DOHH2 (cell line): Measurements from ENCODE around the gene NRDE2.

Experiments used
- H3F3A ChIP-seq: fragments of 200-600 bp; sonication (generic), shearing (Covaris generic); 2 replicates; pipeline ENCODE4 v1.6.0; 2016; ENCODE audit warnings: antibody characterized with exemption, mild to moderate bottlenecking; ENCODE audit not compliant: control insufficient read depth, insufficient read depth
- H3K27ac ChIP-seq: fragments of 200-600 bp; sonication (generic); 2 replicates; pipeline ENCODE4 v1.5.1; 2014; ENCODE audit warnings: low read depth, mild to moderate bottlenecking, low read length, moderate library complexity
- H3K27me3 ChIP-seq: fragments of 200-600 bp; sonication (generic); 2 replicates; pipeline ENCODE4 v1.6.1; 2014; ENCODE audit warnings: mild to moderate bottlenecking, low read length, mixed read lengths; ENCODE audit not compliant: control insufficient read depth
- H3K36me3 ChIP-seq: fragments of 200-600 bp; sonication (generic); 2 replicates; pipeline ENCODE4 v1.6.1; 2014; ENCODE audit warnings: mild to moderate bottlenecking, low read length, moderate library complexity, mixed read lengths; ENCODE audit not compliant: control insufficient read depth
- H3K4me1 ChIP-seq: fragments of 200-600 bp; sonication (generic); 2 replicates; pipeline ENCODE4 v1.6.1; 2014; ENCODE audit warnings: mild to moderate bottlenecking, low read length, mixed read lengths; ENCODE audit not compliant: control insufficient read depth
- H3K4me2 ChIP-seq: fragments of 200-600 bp; sonication (generic); 2 replicates; pipeline ENCODE4 v1.6.0; 2014; ENCODE audit warnings: mild to moderate bottlenecking, low read length, moderate library complexity
- H3K4me3 ChIP-seq: fragments of 200-600 bp; sonication (generic); 2 replicates; pipeline ENCODE4 v1.5.1; 2014; ENCODE audit warnings: mild to moderate bottlenecking, low read length, mixed read lengths
- H3K79me2 ChIP-seq: fragments of 200-600 bp; sonication (generic); 2 replicates; pipeline ENCODE4 v1.6.1; 2014; ENCODE audit warnings: mild to moderate bottlenecking, low read length, mixed read lengths; ENCODE audit not compliant: control insufficient read depth
- H3K9me2 ChIP-seq: fragments of 200-600 bp; sonication (generic); replicated peaks from 2 replicates; pipeline ENCODE4 v1.6.1; 2014; ENCODE audit warnings: mild to moderate bottlenecking, low read length, mixed read lengths; ENCODE audit not compliant: control insufficient read depth
- H3K9me3 ChIP-seq: fragments of 200-600 bp; sonication (generic); 2 replicates; pipeline ENCODE4 v1.6.1; 2014; ENCODE audit warnings: antibody characterized with exemption, low read length, mixed read lengths; ENCODE audit not compliant: control insufficient read depth, insufficient read depth
- H4K20me1 ChIP-seq: fragments of 200-600 bp; sonication (generic); 2 replicates; pipeline ENCODE4 v1.6.0; 2014; ENCODE audit warnings: low read depth, mild to moderate bottlenecking, antibody characterized with exemption, low read length, moderate library complexity; ENCODE audit not compliant: control insufficient read depth, insufficient read depth
- EZH2phosphoT487 ChIP-seq: fragments of 200-600 bp; sonication (generic); IDR thresholded peaks from 2 replicates; pipeline ENCODE4 v1.6.1; 2017; ENCODE audit warnings: borderline replicate concordance, mild to moderate bottlenecking, antibody characterized with exemption, low read length, moderate library complexity, mixed read lengths
- TF ChIP-seq, protein P1 (sequence below): fragments of 200-600 bp; sonication (generic); IDR thresholded peaks from one replicate; pipeline ENCODE4 v1.5.1; 2014; ENCODE audit warnings: antibody characterized with exemption, mild to moderate bottlenecking, low read depth, low read length; ENCODE audit not compliant: poor library complexity, severe bottlenecking

Gene NRDE2

DNA sequence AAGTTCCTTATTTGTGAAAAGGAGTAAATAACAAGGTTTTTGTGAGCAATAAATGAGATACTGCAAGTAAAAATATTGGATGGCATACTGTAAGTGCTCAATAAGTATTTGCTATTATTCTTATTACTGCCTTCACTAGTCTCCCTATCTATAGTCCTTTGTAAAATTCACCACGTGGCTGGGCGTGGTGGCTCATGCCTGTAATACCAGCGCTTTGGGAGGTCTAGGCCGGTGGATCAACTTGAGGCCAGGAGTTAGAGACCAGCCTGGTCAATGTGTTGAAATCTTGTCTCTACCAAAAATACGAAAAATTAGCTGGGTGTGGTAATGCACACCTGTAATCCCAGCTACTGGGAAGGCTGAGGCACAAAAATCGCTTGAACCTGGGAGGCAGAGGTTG is 46.5 kb upstream of the NRDE2 start:
- Histone ChIP-seq H3K9me2 (no peaks in the 10 kb centered on the region), H3K27me3 (no peaks in the 10 kb centered on the region), H3K27ac (no peak overlapping the region), H3K79me2 (no peaks in the 10 kb centered on the region), H4K20me1 (no peaks in the 10 kb centered on the region), H3K36me3 (no peaks in the 10 kb centered on the region), H3K9me3 (no peaks in the 10 kb centered on the region), H3K4me1 (peaks cover 13% of the 10 kb centered on the region), H3K4me2 (no peak overlapping the region), H3F3A (0 out of 2 replicates have a peak, but pooled peaks cover 3% of the 10 kb centered on the region), H3K4me3 (no peak overlapping the region)
- TF ChIP-seq EZH2phosphoT487 = no peak
- TF ChIP-seq, protein P1, sequence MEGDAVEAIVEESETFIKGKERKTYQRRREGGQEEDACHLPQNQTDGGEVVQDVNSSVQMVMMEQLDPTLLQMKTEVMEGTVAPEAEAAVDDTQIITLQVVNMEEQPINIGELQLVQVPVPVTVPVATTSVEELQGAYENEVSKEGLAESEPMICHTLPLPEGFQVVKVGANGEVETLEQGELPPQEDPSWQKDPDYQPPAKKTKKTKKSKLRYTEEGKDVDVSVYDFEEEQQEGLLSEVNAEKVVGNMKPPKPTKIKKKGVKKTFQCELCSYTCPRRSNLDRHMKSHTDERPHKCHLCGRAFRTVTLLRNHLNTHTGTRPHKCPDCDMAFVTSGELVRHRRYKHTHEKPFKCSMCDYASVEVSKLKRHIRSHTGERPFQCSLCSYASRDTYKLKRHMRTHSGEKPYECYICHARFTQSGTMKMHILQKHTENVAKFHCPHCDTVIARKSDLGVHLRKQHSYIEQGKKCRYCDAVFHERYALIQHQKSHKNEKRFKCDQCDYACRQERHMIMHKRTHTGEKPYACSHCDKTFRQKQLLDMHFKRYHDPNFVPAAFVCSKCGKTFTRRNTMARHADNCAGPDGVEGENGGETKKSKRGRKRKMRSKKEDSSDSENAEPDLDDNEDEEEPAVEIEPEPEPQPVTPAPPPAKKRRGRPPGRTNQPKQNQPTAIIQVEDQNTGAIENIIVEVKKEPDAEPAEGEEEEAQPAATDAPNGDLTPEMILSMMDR = no peak

DNA sequence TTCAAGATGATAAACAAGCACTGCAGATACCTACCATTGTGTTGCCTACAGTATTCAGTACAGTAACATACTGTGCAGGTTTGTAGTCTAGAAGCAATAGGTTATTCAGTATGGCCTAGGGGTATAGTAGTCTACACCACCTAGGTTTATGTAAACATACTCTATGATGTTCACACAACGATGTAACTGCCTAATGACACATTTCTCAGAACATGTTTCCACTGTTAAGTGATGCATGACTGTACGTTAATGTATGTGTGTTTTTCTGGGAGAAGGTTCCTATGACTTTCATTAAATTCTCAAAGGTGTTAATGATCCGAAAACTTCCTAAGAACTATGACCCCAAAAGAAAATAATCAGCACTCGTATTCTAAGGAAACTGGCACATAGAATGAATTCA is 44.2 kb upstream of the NRDE2 start:
- H3K79me2 ChIP-seq = no peaks in the 10 kb centered on the region
- no peak for TF ChIP-seq EZH2phosphoT487
- TF ChIP-seq, protein P1 = no peak
- H3K4me1 ChIP-seq = no peaks in the 10 kb centered on the region
- no peak overlapping the region for H3K4me2 ChIP-seq
- no peaks in the 10 kb centered on the region for H3K9me2 ChIP-seq
- H3K9me3 ChIP-seq = no peaks in the 10 kb centered on the region
- H3K27me3 ChIP-seq = no peaks in the 10 kb centered on the region
- no peaks in the 10 kb centered on the region for H3K36me3 ChIP-seq
- no peak overlapping the region for H3K4me3 ChIP-seq
- no peaks in the 10 kb centered on the region for H3F3A ChIP-seq
- H3K27ac ChIP-seq = no peak overlapping the region
- H4K20me1 ChIP-seq = no peaks in the 10 kb centered on the region

DNA sequence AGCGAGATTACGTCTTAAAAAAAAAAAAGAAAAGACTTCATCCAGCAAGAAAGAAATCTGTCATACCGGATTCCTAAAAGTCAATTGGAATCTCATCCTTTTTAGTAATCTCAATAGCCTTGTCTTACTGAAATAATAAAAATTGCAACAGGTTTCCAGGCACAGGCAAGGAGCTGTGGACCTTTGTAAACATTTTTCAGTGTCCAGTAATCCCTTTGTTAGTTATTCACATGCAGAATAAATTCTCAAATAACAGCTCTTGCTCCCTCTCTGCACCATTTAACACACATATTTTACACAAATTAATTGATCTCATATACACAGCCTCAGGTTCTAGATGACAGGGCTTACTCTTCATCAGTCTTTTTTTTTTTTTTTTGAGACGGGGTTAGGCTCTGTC is 43.1 kb upstream of the NRDE2 start:
- H3K9me3 ChIP-seq = no peaks in the 10 kb centered on the region
- TF ChIP-seq, protein P1 = no peak
- TF ChIP-seq EZH2phosphoT487 = no peak
- no peaks in the 10 kb centered on the region for H3K9me2 ChIP-seq
- no peaks in the 10 kb centered on the region for H3K4me1 ChIP-seq
- H3K4me2 ChIP-seq = no peak overlapping the region
- no peak overlapping the region for H3K27ac ChIP-seq
- H3K79me2 ChIP-seq = no peaks in the 10 kb centered on the region
- H3K27me3 ChIP-seq = no peaks in the 10 kb centered on the region
- H3K4me3 ChIP-seq = no peak overlapping the region
- H3F3A ChIP-seq = no peaks in the 10 kb centered on the region
- H4K20me1 ChIP-seq = no peaks in the 10 kb centered on the region
- H3K36me3 ChIP-seq = no peaks in the 10 kb centered on the region

- H4K20me1 ChIP-seq = no peaks in the 10 kb centered on the region
- H3K79me2 ChIP-seq = no peaks in the 10 kb centered on the region
- H3K4me2 ChIP-seq = no peak overlapping the region
- H3K9me2 ChIP-seq = no peaks in the 10 kb centered on the region
- no peaks in the 10 kb centered on the region for H3K27me3 ChIP-seq
- TF ChIP-seq EZH2phosphoT487 = no peak
- TF ChIP-seq, protein P1 = no peak
- no peaks in the 10 kb centered on the region for H3K4me1 ChIP-seq
- H3F3A ChIP-seq = no peaks in the 10 kb centered on the region
- no peaks in the 10 kb centered on the region for H3K36me3 ChIP-seq
- H3K27ac ChIP-seq = no peak overlapping the region
- H3K9me3 ChIP-seq = no peaks in the 10 kb centered on the region
- no peak overlapping the region for H3K4me3 ChIP-seq
Observed at GRCh38 chr14:90373887-90374286, 42.1 kb upstream of the NRDE2 start.
